ENCODE data around the gene IGSF22.

GRCh38 chr11:18733202-18733601 lies 7.2 kb upstream of the IGSF22 start:
- no peak for TF ChIP-seq CTCF (IDR thresholded peaks at IDR 0.05)
- TF ChIP-seq EP300 (IDR thresholded peaks at IDR 0.05) = no peak
- no peak for TF ChIP-seq POLR2A (IDR thresholded peaks at IDR 0.05)

All from gastroesophageal sphincter (tissue), 3 donors.